C4-2B (cell line): ENCODE results near the gene APMAP.

ENCODE experiments used
- ZFX ChIP-seq: fragments of 450-650 bp; IDR thresholded peaks from 2 replicates; pipeline ENCODE4 v1.6.1; 2017
- TF ChIP-seq, protein P1 (sequence below): fragments of 450-650 bp; conservative IDR thresholded peaks from 2 replicates; pipeline ENCODE4 v1.5.1; 2017; ENCODE audit warnings: mild to moderate bottlenecking

DNA sequence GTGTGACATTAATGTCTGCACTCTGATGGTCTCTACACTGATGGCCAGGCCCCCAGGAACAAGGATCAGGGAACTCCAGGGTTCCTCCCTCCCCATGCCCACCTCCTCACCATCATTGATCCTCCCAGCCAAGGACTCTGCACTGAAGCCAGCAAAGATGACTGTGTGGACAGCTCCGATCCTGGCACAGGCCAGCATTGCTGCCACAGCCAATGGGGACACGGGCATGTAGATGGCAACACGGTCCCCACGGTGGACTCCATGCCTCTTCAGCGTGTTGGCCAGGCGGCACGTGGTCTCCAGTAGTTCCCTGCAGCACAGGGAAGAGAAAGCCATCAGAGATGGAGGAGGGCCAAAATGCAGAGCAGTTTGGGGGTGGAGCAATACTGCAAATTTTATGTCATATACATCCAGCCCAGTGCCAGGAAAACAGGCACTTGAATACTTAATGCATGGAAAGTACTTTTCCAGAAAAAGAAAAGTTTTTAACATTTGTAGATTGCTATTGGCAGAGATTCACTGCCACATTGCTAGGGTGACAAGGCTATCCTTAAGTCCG, 38.2 kb upstream of the APMAP start:
- TF ChIP-seq, protein P1, sequence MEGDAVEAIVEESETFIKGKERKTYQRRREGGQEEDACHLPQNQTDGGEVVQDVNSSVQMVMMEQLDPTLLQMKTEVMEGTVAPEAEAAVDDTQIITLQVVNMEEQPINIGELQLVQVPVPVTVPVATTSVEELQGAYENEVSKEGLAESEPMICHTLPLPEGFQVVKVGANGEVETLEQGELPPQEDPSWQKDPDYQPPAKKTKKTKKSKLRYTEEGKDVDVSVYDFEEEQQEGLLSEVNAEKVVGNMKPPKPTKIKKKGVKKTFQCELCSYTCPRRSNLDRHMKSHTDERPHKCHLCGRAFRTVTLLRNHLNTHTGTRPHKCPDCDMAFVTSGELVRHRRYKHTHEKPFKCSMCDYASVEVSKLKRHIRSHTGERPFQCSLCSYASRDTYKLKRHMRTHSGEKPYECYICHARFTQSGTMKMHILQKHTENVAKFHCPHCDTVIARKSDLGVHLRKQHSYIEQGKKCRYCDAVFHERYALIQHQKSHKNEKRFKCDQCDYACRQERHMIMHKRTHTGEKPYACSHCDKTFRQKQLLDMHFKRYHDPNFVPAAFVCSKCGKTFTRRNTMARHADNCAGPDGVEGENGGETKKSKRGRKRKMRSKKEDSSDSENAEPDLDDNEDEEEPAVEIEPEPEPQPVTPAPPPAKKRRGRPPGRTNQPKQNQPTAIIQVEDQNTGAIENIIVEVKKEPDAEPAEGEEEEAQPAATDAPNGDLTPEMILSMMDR: no peak
- TF ChIP-seq ZFX: no peak
